WERI-Rb-1 (cell line): ENCODE data around the gene KRT20.

Source experiments
- DNase-seq: peaks from one replicate; pipeline ENCODE4 v3.0.0-alpha.2; 2020
- H3K27ac ChIP-seq: fragments of 250-450 bp; sonication (Bioruptor Pico); 2 replicates; pipeline ENCODE4 v1.5.1; 2020; ENCODE audit warnings: mild to moderate bottlenecking, moderate library complexity
- H3K27me3 ChIP-seq: fragments of 250-450 bp; sonication (Bioruptor Pico); 2 replicates; pipeline ENCODE4 v1.5.1; 2021; ENCODE audit warnings: mild to moderate bottlenecking, low read depth, moderate library complexity; ENCODE audit not compliant: insufficient read depth, severe bottlenecking
- H3K36me3 ChIP-seq: fragments of 250-450 bp; sonication (Bioruptor Pico); 2 replicates; pipeline ENCODE4 v1.5.1; 2020; ENCODE audit warnings: mild to moderate bottlenecking, moderate library complexity
- H3K4me3 ChIP-seq: 2 replicates; pipeline ENCODE4 v1.5.1; 2011; ENCODE audit warnings: low read depth, mild to moderate bottlenecking, control low read depth, low read length
- H3K9me3 ChIP-seq: fragments of 250-450 bp; sonication (Bioruptor Pico); 2 replicates; pipeline ENCODE4 v1.5.1; 2021; ENCODE audit warnings: mild to moderate bottlenecking, moderate library complexity; ENCODE audit not compliant: severe bottlenecking
- TF ChIP-seq, protein P1 (sequence below): IDR thresholded peaks from 2 replicates; pipeline ENCODE4 v1.5.1; 2011; ENCODE audit warnings: low read depth, mild to moderate bottlenecking, control low read depth, inconsistent platforms, low read length

Gene KRT20

DNA sequence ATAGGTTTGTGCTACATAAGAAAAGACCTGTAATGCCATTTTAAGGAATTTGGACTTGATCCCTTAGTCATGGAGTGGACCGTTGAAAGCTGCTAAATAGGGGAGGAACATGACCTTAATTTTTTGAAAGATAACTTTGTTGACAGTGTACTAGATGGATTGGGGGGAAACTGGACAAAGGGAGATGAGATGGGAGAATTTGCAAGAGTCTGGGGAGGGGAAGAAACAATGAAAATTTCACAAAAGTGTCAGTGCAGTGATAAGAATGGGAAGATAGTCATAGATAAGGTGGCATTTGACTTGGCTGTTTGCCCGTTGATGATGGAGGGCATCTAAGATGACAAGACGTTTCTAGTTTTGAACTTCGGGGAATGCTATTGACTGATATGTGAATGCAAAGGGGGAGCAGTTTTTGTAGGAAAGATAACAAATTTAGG, 40.4 kb downstream of the KRT20 start:
- TF ChIP-seq, protein P1, sequence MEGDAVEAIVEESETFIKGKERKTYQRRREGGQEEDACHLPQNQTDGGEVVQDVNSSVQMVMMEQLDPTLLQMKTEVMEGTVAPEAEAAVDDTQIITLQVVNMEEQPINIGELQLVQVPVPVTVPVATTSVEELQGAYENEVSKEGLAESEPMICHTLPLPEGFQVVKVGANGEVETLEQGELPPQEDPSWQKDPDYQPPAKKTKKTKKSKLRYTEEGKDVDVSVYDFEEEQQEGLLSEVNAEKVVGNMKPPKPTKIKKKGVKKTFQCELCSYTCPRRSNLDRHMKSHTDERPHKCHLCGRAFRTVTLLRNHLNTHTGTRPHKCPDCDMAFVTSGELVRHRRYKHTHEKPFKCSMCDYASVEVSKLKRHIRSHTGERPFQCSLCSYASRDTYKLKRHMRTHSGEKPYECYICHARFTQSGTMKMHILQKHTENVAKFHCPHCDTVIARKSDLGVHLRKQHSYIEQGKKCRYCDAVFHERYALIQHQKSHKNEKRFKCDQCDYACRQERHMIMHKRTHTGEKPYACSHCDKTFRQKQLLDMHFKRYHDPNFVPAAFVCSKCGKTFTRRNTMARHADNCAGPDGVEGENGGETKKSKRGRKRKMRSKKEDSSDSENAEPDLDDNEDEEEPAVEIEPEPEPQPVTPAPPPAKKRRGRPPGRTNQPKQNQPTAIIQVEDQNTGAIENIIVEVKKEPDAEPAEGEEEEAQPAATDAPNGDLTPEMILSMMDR, result no peak
- H3K36me3 ChIP-seq, result no peaks in the 10 kb centered on the region
- no peak for DNase-seq
- H3K27me3 ChIP-seq, result peaks cover 91% of the 10 kb centered on the region
- H3K4me3 ChIP-seq, result no peak overlapping the region
- no peak overlapping the region for H3K27ac ChIP-seq
- H3K9me3 ChIP-seq, result peaks cover 10% of the 10 kb centered on the region

DNA sequence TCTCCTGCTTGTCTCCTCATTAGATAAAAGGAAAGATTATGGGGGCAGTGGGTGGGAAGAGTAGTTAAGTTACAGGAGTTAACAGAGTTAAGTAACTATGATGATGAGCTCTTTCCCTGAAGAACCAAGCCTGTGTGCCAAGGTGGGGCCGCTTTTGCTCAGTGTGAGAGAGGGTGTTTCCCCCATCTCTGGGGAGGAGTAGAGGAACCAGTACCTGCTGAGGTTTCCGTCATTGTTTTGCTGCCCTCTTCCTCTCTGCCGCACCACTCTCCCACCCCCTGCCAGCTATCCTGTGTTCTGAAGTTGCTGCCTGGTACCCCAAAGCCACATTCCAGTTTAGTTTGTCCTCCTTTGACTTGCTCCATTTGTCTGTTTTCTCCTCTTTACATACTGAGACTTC, 41.8 kb downstream of the KRT20 start:
- Histone ChIP-seq H3K4me3 (no peak overlapping the region), H3K27me3 (peaks cover 93% of the 10 kb centered on the region), H3K36me3 (no peaks in the 10 kb centered on the region), H3K27ac (no peak overlapping the region), H3K9me3 (peaks cover 10% of the 10 kb centered on the region)
- no peak for DNase-seq
- TF ChIP-seq, protein P1, result no peak

DNA sequence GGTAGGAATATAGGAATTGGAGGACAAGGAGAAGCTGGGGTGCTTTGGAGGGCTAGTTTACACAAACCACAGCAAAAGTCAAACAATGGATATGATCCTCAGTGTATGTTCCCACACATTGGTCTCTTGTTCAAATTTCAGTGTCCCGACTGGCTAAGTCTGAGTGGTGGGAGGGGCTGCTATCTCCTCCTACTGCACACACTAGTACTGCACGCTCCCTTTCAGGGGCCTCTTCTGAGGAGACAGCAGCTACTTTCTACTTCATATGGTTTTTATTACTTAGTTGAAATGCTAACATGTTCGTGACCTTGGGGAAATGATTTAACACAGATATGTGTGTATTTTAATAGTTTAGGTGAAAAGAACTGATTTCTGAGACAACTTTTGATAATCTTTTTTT, 43.8 kb downstream of the KRT20 start:
- Histone ChIP-seq H3K27me3 (peaks cover 89% of the 10 kb centered on the region), H3K27ac (no peak overlapping the region), H3K9me3 (peaks cover 10% of the 10 kb centered on the region), H3K4me3 (no peak overlapping the region), H3K36me3 (no peaks in the 10 kb centered on the region)
- no peak for DNase-seq
- TF ChIP-seq, protein P1, result no peak

DNA sequence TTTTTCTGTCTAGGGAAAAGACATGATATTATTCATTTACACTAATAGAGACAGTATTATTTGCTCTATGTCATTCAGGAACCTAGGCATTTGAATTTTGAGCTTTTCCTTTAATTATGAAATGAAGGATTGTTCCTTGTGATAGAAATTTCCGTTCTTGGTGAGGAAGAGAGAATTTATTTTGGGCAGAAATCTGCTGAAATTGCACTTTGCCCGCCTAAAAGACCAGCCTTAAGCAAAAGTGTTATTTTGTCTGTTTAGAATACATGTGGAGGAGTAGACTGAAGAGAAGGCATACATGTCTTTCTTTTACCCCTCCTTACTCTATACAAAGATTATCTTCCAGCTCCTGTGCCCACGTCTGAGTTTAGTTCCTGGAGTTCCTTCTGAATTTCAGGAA, 45.8 kb downstream of the KRT20 start:
- H3K27ac ChIP-seq, result no peak overlapping the region
- TF ChIP-seq, protein P1, result no peak
- peaks cover 10% of the 10 kb centered on the region for H3K9me3 ChIP-seq
- H3K36me3 ChIP-seq, result no peaks in the 10 kb centered on the region
- peaks cover 70% of the 10 kb centered on the region for H3K27me3 ChIP-seq
- no peak overlapping the region for H3K4me3 ChIP-seq
- no peak for DNase-seq

DNA sequence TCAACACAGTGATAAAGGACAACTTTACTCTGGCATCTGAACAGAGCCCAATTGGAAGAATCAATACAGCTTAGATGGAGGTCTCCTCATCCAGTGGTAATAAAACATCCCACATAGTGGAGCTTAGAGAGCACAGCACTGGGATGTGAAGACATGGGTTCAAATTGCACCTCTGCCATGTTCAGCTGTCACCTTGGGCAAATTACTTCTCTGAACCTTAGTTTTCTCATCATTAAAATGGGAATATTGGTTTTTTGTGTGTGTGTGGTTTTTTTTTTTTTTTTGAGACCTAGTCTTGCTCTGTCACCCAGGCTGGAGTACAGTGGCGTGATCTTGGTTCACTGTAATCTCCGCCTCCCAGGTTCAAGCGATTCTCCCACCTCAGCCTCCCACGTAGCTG, 49.0 kb downstream of the KRT20 start:
- no peak overlapping the region for H3K4me3 ChIP-seq
- H3K9me3 ChIP-seq, result peaks cover 6% of the 10 kb centered on the region
- TF ChIP-seq, protein P1, result no peak
- H3K36me3 ChIP-seq, result no peaks in the 10 kb centered on the region
- peaks cover 39% of the 10 kb centered on the region for H3K27me3 ChIP-seq
- H3K27ac ChIP-seq, result no peak overlapping the region
- DNase-seq, result no peak

DNA sequence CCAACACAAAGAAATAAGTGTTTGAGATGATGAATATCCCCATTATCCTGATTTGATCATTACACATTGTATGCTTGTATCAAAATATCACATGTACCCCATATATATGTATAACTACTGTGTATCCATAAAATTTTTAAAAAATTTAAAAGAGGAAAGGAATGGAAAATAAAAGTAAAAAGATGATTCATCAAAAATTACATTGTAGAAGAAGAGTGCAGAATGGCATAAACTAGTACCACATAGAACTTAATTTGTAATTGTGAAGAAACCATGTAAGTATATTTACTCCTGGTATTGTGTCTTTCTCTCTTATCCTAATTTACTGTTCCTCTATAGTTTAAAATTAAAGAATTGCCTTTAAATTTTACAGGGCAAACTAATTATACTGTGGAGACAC, 51.2 kb downstream of the KRT20 start:
- DNase-seq, result no peak
- H3K9me3 ChIP-seq, result peaks cover 3% of the 10 kb centered on the region
- H3K36me3 ChIP-seq, result no peaks in the 10 kb centered on the region
- H3K27me3 ChIP-seq, result peaks cover 24% of the 10 kb centered on the region
- TF ChIP-seq, protein P1, result no peak
- no peak overlapping the region for H3K27ac ChIP-seq
- no peak overlapping the region for H3K4me3 ChIP-seq
